Measurements from ENCODE around the gene ZNF653. TPM values are rescaled to one million over a fixed set of nuclear protein-coding genes. Genes with fewer than 3 reads are reported as not detected.

The ZNF653 gene
- polyA plus RNA-seq, 1 experiment: 4.6 TPM

- peak overlapping the region; percentile 90 for H3K4me3 ChIP-seq (ENCODE audit: low read depth, low read length)
- no peaks in the 10 kb centered on the region for H3K27me3 ChIP-seq (ENCODE audit: control insufficient read depth, insufficient read depth, low read length)
- ChIA-PET CTCF (no interaction called here), POLR2A (no interaction called here)
- TF ChIP-seq, protein P1, sequence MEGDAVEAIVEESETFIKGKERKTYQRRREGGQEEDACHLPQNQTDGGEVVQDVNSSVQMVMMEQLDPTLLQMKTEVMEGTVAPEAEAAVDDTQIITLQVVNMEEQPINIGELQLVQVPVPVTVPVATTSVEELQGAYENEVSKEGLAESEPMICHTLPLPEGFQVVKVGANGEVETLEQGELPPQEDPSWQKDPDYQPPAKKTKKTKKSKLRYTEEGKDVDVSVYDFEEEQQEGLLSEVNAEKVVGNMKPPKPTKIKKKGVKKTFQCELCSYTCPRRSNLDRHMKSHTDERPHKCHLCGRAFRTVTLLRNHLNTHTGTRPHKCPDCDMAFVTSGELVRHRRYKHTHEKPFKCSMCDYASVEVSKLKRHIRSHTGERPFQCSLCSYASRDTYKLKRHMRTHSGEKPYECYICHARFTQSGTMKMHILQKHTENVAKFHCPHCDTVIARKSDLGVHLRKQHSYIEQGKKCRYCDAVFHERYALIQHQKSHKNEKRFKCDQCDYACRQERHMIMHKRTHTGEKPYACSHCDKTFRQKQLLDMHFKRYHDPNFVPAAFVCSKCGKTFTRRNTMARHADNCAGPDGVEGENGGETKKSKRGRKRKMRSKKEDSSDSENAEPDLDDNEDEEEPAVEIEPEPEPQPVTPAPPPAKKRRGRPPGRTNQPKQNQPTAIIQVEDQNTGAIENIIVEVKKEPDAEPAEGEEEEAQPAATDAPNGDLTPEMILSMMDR (IDR thresholded peaks at IDR 0.05; ENCODE audit: insufficient read depth, low read depth, low read length): no peak
- no peak for DNase-seq (ENCODE audit: low read depth)
- no peaks in the 10 kb centered on the region for H3K36me3 ChIP-seq (ENCODE audit: control insufficient read depth, insufficient read depth, low read length)
Observed at GRCh38 chr19:11504502-11505031, 1.1 kb downstream of the ZNF653 start.

DNA sequence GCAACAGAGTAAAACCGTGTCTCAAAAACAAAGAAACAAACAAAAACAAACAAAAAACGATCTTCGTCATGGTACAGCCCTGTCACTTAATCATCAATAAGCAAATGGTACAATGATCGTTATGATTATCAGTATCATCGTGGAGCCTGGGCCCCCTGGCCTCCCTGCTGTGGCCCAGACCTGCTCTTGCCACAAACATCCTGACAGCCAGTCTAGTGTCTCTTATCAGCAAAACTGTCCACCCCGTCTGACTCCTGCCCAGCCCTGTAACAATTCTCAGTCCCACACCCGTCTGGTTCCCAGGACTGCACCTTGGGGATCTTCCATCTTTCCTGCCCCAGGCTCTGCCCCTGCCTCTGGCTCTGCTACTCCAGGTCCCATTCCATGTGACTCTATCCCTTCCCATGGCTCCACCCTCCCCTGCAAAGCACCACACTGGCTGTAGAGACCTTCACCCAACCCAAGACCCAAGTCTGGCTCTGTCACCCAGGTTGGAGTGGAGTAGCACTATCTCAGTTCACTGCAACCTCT, 5.7 kb downstream of the ZNF653 start:
- Histone ChIP-seq H3K36me3 (ENCODE audit: control insufficient read depth, insufficient read depth, low read length) (peaks cover 4% of the 10 kb centered on the region), H3K27me3 (ENCODE audit: control insufficient read depth, insufficient read depth, low read length) (no peaks in the 10 kb centered on the region), H3K4me3 (ENCODE audit: low read depth, low read length) (no peak overlapping the region)
- ChIA-PET CTCF (interaction anchor here (1.3 kb wide), 1 partner anchor 17 kb away, joined by 4 read pairs; no protein-coding TSS in a partner anchor), POLR2A (no interaction called here)
- no peak for DNase-seq (ENCODE audit: low read depth)
- TF ChIP-seq, protein P1 (IDR thresholded peaks at IDR 0.05; ENCODE audit: insufficient read depth, low read depth, low read length): no peak

GRCh38 chr19:11499220-11499726, 6.4 kb downstream of the ZNF653 start:
- ChIA-PET CTCF (interaction anchor here (0.7 to 4.5 kb wide), 2 partner anchors 17 to 60 kb away, joined by 4 to 22 read pairs; partner anchors contain the start of genes ELAVL3 and ELOF1), POLR2A (no interaction called here)
- no peaks in the 10 kb centered on the region for H3K27me3 ChIP-seq (ENCODE audit: control insufficient read depth, insufficient read depth, low read length)
- no peak for DNase-seq (ENCODE audit: low read depth)
- H3K36me3 ChIP-seq (ENCODE audit: control insufficient read depth, insufficient read depth, low read length): peaks cover 6% of the 10 kb centered on the region
- H3K4me3 ChIP-seq (ENCODE audit: low read depth, low read length): no peak overlapping the region
- TF ChIP-seq, protein P1 (IDR thresholded peaks at IDR 0.05; ENCODE audit: insufficient read depth, low read depth, low read length): no peak

GRCh38 chr19:11496391-11497163, 9.1 kb downstream of the ZNF653 start:
- ChIA-PET POLR2A (no interaction called here), CTCF (interaction anchor here (0.9 to 4.5 kb wide), 7 partner anchors 12 to 92 kb away, joined by 3 to 22 read pairs (median 4); partner anchors contain the start of genes CNN1 and ELAVL3)
- H3K4me3 ChIP-seq (ENCODE audit: low read depth, low read length): no peak overlapping the region

More at GRCh38 chr19:11496391-11497163, 9.1 kb downstream of the ZNF653 start:
- TF ChIP-seq, protein P1 (IDR thresholded peaks at IDR 0.05; ENCODE audit: insufficient read depth, low read depth, low read length): peak; percentile 84
- DNase-seq (ENCODE audit: low read depth): peak; percentile 24
- H3K36me3 ChIP-seq (ENCODE audit: control insufficient read depth, insufficient read depth, low read length): peaks cover 6% of the 10 kb centered on the region
- H3K27me3 ChIP-seq (ENCODE audit: control insufficient read depth, insufficient read depth, low read length): no peaks in the 10 kb centered on the region
